Thyroid gland (tissue), 4 donors: ENCODE measurements around the gene VKORC1L1.

Source experiments
- POLR2A ChIP-seq, 2 donors: fragments of 450-650 bp; IDR thresholded peaks; one replicate each; pipeline ENCODE4 v1.6.1; 2017; ENCODE audit warnings: antibody characterized with exemption in 2 of 2, mild to moderate bottlenecking in 2 of 2, moderate library complexity in 1 of 2
- TF ChIP-seq, protein P1 (sequence below), 6 experiments: fragments of 200-600 bp in 3 of 6; fragments of 450-650 bp in 3 of 6; sonication (generic) in 3 of 6; IDR thresholded peaks; one replicate each; pipeline ENCODE4 v1.5.1; 2016 to 2019; ENCODE audit warnings: antibody characterized with exemption in 6 of 6, mild to moderate bottlenecking in 2 of 6, inconsistent platforms in 1 of 6, moderate library complexity in 1 of 6

DNA sequence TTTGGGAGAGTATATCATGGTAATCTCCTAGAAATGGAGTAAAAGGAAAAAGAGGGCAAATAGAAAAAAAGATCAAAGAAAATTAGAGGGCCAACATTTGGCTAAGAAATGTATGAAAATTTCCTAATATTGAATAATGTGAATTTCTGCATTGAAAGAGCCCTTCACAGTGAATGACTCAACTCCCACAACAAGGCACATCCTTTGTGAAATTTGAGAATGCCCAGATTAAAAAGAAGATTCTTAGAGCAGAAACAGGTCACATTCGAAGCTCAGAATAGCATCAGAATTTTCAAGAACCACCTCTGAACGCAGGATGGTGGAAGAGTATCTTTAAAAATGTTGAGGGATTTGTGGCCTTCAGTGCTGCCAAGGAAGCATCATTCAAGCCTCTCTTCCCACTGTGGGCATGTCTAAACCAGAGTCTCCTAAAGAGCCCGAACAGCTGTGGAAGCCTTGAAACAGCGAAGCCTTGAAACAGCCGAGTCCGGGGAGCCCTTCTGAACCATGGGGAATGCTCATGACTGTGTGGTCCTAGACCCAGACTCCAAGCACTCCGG is 65.5 kb downstream of the VKORC1L1 start:
- TF ChIP-seq, protein P1, sequence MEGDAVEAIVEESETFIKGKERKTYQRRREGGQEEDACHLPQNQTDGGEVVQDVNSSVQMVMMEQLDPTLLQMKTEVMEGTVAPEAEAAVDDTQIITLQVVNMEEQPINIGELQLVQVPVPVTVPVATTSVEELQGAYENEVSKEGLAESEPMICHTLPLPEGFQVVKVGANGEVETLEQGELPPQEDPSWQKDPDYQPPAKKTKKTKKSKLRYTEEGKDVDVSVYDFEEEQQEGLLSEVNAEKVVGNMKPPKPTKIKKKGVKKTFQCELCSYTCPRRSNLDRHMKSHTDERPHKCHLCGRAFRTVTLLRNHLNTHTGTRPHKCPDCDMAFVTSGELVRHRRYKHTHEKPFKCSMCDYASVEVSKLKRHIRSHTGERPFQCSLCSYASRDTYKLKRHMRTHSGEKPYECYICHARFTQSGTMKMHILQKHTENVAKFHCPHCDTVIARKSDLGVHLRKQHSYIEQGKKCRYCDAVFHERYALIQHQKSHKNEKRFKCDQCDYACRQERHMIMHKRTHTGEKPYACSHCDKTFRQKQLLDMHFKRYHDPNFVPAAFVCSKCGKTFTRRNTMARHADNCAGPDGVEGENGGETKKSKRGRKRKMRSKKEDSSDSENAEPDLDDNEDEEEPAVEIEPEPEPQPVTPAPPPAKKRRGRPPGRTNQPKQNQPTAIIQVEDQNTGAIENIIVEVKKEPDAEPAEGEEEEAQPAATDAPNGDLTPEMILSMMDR (IDR thresholded peaks at IDR 0.05), result no peak
- TF ChIP-seq POLR2A (IDR thresholded peaks at IDR 0.05), result no peak
